D721Med (cell line): ENCODE measurements around the gene NAV2.

Experiments
- DNase-seq: peaks from one replicate; pipeline ENCODE4 v3.0.0; 2011; ENCODE audit warnings: low spot score; ENCODE audit not compliant: insufficient read length
- FAIRE-seq: peaks from 2 replicates; lab custom pipeline; 2011; peaks lifted over from hg19 to GRCh38; lab: Jason Lieb, UNC
- TF ChIP-seq, protein P1 (sequence below): IDR thresholded peaks from 2 replicates; pipeline ENCODE4 v1.5.1; 2012; ENCODE audit warnings: mild to moderate bottlenecking, control low read depth; ENCODE audit not compliant: insufficient read depth; ENCODE audit errors: missing control alignments

The NAV2 gene

DNA sequence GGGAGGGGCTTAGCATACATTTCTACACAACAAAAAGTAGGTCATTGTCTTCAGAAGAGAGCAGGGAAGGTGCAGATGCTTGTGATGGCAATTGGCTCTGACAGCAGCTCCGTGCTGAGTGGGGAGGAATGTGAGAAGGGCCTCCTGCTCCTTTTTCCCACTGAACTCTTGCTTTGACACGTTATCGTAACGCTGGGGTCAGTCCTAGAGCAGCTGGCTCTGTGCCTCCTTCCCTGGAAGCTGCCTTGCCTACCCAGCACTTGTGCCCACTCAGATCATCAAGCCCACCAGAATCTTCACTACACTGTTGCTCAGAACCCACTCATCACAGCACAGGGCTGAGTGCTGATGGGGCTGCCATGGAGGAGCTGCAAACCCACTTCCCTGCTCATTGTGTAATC is 14.9 kb upstream of the NAV2 start:
- DNase-seq (no peak), FAIRE-seq (no peak)
- TF ChIP-seq, protein P1, sequence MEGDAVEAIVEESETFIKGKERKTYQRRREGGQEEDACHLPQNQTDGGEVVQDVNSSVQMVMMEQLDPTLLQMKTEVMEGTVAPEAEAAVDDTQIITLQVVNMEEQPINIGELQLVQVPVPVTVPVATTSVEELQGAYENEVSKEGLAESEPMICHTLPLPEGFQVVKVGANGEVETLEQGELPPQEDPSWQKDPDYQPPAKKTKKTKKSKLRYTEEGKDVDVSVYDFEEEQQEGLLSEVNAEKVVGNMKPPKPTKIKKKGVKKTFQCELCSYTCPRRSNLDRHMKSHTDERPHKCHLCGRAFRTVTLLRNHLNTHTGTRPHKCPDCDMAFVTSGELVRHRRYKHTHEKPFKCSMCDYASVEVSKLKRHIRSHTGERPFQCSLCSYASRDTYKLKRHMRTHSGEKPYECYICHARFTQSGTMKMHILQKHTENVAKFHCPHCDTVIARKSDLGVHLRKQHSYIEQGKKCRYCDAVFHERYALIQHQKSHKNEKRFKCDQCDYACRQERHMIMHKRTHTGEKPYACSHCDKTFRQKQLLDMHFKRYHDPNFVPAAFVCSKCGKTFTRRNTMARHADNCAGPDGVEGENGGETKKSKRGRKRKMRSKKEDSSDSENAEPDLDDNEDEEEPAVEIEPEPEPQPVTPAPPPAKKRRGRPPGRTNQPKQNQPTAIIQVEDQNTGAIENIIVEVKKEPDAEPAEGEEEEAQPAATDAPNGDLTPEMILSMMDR: no peak

DNA sequence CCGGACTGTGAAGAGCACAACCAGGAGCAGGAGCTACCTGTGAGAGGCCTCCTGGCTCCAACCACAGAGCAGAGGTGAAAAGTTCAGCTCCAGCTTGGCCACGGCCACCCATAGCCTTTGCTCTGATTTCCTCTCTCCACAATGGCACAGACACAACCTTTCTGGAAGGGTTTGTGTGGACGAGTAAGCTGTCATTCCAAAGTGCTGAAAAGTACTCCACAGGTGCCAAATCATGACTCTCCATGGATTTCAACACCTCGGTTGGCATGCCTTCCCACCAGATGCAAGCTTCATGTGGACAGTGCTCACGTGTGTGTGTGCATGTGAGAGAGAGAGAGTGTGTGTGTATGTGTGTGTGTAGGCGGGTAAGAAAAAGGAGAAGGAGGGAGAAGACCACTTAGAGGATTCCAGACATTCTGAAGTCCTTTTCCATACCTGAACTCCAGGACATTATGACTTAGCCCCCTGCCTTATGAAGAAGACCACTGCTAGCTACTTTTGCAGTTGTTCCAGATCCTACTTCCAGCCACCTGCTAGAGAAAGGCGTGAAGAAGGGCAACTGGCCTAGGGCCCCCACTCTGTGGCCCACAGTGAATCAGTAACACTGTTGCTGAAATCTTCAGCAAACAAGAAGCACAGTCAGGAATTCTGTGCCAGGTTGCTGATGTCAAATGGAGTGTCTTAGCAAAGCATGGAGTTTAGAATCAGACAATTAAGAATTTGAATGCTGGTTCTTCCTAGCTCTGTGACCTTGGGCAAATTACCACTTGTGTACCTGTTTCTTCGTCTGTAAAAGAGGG is 13.9 kb upstream of the NAV2 start:
- FAIRE-seq: no peak
- TF ChIP-seq, protein P1: no peak
- DNase-seq: no peak

DNA sequence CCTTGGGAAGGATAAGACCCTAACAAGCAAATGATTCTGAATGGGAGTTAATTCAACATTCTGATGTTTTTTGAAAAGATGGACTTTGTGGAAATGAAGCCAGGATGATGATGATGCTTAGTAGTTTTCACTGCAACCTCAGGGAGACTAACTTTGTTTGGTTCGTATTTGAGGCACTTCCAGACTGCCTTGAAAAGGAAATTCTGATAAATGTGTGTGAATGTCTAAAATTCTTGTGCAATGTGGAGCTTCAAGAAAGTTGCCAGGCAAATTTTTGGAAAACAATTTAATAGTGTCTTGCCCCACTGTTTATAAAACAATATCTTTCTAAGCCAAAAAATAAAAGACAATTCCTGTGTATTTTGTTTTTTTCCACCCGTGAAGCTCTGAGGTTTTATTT is 11.2 kb upstream of the NAV2 start:
- TF ChIP-seq, protein P1: no peak
- FAIRE-seq: no peak
- DNase-seq: no peak

DNA sequence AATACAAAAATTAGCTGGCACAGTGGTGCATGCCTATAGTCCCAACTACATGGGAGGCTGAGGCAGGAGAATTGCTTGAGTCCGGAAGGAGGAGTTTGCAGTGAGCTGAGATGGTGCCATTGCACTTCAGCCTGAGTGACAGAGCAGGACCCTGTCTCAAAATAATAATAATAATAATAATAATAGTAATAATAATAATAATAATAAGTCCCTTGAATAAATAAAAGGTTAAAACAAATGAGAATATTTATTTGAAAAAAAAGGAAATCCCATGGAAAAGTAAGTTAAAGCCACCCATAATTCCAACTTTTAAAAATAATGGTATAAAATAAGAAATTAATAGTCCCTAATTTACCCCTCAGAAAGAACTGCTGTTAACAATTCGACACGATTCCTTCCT is 10.0 kb upstream of the NAV2 start:
- TF ChIP-seq, protein P1: no peak
- DNase-seq (no peak), FAIRE-seq (no peak)

DNA sequence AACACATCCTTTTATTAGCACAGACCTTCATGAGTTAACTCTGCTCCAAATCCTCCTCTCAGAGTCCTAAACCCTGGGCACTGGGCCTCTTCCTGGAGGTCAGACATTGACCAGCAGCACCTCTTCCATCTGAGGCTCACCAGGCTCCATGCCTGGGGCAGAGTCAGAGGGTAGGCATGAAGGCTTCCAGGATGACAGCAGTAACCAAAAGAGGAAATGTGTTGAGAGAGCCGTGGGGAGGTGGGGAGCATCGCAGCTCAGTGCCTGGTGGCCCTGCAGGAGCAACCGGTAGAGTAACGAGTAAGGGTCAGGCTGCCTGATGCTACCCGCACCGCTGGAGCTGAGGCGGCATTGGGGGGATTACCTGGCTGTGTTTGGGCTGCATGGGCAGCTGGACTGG is 9.4 kb upstream of the NAV2 start:
- TF ChIP-seq, protein P1: no peak
- no peak for DNase-seq
- FAIRE-seq: no peak

DNA sequence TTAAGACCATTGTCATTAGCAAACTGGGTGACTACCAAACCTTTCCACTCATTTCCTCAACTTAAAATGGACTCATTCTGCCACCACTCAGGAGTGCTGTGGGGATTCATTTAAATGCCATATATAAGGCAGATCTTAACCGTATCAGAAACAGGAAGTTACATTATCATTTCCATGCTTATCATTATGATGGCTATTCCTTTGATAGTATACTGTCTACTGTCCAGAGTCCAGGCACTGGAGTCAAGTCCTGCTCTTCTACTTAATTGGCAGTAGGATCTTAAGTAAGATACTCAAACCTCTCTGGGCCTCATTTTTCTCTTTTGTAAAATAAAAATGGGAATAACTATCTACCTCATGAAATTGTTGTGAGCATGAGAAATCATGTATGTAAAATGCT is 8.4 kb upstream of the NAV2 start:
- DNase-seq: no peak
- no peak for FAIRE-seq
- TF ChIP-seq, protein P1: no peak

DNA sequence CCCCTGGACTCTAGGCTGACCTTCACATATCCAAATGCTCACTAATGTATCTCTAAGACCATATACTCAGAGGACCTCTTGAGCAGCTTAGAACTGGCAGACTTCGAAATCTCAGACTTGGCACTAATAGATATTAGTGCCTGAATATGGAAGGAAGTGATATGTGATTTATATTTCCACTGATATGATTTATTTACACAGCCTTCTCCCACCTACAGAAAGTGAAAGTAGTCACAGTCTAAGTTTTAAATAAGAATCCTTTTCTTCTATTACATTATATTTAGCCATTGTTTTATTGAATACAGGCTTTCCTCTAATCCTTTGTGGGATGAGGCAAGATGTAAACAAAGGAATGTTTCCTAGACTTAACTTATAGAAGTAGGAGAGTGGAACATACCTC is 6.7 kb upstream of the NAV2 start:
- FAIRE-seq (no peak), DNase-seq (no peak)
- TF ChIP-seq, protein P1: no peak
